Sciatic nerve (tissue), 2 donors: ENCODE data around the gene EIPR1. TPM values are rescaled to one million over a fixed set of nuclear protein-coding genes. Genes with fewer than 3 reads are reported as not detected.
"Not testable (repeated sequence)": the region's sequence is repeated elsewhere in the genome, so short reads cannot be mapped to it uniquely, and the experiment has no call there.

Experiments
- ATAC-seq: fragments of 200-7000 bp; cut with Tn5 transposase; one replicate; pipeline ENCODE4 v1.9.1; 2020; ENCODE audit warnings: mild to moderate bottlenecking, moderate library complexity
- DNase-seq: peaks from one replicate; pipeline ENCODE4 v3.0.0-alpha.2; 2020; ENCODE audit warnings: low spot score
- intact Hi-C: fragments of 100-400 bp; cut with DNase I; formaldehyde crosslinking; loops from one replicate; pipeline ENCODE4 v1.14.2; 2022
- total RNA-seq: library from RNA; stranded (reverse); fragmentation: NEBNext Ultra II Directional; extraction: Animal tissue kit (Norgen Biotek cat#: 25700); gene quantifications from one replicate; pipeline ENCODE4 v1.2.1, GENCODE V29; 2021
- donor health status: DM: no; HTN: no; CAD: no.
- donor health status: DM: no; HTN: no; CAD: no.

EIPR1 gene
- total RNA-seq, 1 donor from 2014 or later, result 14.7 TPM

DNA sequence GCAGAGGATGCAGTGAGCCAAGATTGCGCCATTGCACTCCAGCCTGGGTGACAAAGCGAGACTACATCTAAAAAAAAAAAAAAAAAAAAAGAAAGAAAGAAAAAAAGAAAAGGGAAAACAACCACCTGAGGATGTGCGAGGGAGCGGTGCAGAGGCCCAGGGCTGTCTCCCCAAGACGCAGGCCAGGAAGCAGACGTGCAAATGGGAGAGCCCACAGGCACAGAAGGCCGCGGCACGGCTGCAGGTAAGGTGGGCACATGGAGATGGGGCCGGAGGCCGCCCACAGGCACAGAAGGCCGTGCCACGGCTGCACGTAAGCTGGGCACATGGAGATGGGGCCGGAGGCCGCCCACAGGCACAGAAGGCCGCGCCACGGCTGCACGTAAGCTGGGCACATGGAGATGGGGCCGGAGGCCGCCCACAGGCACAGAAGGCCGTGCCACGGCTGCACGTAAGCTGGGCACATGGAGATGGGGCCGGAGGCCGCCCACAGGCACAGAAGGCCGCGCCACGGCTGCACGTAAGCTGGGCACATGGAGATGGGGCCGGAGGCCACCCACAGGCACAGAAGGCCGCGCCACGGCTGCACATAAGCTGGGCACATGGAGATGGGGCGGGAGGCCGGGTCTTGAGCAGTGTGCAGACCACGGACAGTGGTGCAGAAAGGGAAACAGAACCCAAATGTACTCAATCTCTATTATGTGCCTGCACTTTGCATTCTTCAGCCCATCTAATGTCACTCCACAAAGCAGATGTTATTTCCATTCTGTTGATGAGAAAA is 93.6 kb downstream of the EIPR1 start:
- ATAC-seq, DNase-seq, intact Hi-C loops: not testable (repeated sequence)

DNA sequence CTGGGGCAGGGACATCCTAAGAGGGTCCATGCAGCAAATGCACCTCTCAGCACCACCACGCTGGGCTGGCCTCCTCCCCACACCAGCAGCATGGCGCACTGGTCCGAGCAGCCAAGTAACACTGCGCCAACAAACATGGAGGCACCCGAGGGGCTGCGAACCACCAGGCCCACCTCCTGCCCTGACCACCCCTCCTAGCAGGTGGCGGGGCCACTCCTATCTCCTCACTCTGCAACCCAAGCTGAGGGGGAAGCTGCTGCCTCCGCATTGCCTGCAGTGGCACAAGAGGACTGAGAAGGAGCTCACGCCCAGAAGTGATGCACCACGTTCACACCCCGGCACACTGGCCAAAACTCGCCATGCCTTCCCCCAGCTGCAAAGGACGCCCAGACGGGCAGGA is 94.4 kb downstream of the EIPR1 start:
- no peak for ATAC-seq
- intact Hi-C loops, result no loop called here
- DNase-seq, result no peak

DNA sequence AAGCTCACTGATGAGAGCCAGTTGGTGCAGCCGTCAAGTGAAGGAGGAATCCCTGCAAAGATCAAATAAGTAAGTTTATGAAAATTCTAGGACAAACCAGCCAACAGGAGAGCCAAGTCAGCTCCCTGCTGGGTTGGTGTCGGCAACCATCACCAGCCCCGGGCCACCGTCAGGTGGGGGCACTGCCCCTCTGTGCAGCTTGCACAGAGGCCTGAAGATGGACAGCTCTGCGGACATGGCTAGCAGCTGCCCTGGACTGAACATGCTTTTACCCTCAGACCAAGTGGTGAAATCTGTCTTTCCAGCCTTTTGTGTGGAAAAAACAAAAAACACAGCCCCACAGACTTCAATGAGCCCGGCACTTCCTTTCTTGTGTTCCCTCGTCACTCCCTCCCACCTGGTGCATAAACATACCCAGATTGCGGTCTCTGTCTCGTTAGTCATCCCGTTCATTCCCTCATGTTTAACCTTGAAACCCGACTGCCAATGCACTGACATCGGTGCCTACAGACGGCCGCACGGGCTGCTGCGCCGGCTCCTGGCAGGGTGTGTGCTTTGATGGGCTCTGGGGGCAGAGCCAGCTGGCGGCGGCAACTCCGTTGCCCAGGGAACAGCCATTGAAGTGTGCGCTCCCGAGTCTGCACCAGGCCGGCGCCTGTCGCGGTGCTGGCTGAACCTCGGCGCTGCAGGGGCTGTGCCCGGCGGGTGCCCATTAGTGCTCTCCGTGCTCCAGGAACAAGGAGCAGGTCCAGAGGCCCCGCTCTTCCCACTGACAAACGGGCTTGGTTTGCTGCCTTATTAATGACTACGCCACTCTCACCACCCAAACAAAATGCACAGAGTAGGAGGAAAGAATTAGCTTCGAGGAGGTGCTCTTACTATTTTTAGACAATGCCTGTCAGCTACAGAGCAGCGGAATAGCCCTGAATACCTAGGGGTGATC is 95.3 kb downstream of the EIPR1 start:
- intact Hi-C loops, result no loop called here
- no peak for DNase-seq
- ATAC-seq, result no peak

DNA sequence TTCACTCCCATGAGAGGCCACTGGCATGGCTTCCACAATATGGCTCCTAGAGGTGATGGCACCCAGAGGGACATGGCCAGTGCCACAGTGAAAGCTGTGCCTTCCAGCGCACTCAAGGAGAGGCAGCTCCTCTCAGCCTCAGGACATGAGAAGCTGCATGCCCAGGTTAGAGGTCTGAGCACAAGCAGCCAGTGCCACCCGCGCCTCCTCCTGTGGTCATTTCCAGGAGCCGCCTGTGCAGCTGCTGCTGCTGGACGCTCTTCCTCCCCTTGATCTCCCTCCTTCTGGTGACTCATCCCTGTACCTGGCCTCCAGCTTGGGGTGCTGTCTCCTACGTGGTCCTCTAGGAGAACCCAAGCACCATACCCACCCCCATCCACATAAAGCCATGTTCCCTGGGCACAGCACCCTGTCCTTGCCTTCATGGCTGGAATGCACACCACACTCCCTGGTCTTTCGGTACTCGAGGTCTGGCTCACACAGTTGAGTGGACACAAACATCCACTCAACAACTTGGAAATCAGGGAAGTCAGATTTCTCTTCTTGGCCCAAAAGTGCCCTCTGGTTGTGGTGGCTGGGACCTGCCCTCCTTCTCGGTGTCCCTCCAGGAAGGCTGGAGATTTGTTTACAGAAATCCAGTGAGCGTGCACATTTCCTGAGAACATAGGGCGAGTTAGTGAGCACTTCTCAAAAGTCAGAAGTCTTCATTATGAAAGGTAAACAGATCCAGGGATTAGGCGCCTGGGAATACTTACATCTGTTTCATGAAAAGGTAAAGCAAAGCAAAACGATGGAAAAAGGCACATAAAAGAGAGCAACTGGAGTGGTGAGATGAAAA is 96.7 kb downstream of the EIPR1 start:
- DNase-seq (peak; percentile 34), ATAC-seq (no peak)
- intact Hi-C loops, result no loop called here

DNA sequence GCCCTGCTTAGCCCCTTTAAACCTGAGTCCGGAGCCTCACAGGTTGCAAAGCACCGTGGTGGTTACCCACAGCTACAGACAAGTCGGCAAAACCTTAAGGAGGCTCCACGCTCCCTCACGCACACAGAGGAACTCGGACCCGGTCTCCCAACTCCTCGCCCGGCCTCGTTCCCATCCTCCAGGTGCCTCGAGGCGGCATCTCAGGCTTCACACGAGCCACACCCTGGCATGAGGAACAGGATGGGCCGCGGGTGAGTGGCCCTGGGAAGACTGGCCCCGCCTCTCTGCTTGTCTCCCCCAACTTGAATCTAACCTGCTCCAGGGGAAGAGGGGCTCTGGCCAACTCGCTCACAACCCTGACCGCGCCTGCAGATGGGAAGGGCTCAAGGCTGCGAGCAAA is 97.4 kb downstream of the EIPR1 start:
- intact Hi-C loops, result no loop called here
- ATAC-seq, result no peak
- no peak for DNase-seq

DNA sequence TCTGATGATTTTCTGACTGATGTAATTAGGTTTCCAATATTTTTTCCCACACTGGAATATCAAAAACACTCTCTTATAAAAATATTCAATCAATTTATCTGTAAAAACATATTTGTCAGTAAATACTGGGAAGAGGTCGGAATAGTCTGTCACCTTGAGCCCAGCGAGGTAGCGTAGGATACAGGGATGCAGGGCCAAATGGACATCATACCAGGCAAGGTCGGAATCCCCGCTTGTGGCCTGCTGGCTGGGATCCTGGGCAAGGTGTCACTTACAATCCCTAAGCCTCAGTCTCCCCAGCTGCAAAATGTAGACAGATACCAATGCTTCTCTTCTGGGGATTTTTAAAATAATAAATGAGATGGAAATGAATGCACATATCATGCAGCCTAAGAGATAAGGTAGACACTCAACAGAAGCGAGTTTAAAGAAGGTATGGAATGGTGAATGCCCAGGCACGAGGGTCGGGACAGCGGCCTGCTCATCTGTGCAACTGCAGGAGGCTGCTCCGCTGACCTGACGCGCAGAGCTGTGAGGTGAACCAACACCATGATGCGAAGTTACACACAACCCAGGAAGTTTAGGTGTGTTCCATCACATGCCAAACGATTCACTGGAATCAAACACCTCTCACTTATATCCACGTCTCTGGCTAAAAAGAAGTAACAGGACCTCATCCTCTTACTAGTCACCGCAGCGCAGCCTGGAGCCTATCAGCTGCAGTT is 98.2 kb downstream of the EIPR1 start:
- ATAC-seq, result no peak
- intact Hi-C loops, result no loop called here
- no peak for DNase-seq

DNA sequence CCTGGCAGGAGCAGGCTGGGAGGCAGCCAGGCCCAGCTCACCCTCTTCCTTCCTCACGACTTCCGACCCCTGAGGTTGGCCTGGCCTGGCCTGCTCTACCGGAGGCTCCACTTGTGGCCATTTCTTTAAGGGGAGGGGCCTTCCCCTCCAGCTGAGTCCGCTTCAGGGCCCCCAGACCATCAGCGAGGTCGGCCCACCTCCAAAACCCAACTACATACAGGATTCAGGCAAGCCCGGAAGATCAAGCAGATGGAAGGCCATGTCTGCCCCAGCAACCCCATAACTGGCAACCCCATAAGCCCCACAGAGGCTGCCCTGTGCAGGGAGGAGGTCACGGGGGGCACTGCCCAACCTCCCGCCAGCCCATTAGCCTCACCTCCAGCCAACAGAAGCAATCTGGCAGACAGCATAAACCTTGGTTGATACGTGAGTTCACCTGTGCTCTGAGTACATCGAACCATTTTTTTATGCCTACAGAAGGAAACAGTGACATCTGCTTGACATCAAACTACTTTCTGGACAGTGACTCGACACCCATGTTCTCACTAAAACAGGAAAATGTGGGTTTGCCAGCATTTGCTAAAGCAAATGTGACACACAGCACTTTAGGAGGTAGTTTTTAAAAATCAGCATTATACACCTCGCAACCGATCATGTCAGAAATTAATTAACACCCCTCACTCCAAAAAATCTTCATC is 98.9 kb downstream of the EIPR1 start:
- ATAC-seq (no peak), DNase-seq (no peak)
- intact Hi-C loops, result no loop called here

DNA sequence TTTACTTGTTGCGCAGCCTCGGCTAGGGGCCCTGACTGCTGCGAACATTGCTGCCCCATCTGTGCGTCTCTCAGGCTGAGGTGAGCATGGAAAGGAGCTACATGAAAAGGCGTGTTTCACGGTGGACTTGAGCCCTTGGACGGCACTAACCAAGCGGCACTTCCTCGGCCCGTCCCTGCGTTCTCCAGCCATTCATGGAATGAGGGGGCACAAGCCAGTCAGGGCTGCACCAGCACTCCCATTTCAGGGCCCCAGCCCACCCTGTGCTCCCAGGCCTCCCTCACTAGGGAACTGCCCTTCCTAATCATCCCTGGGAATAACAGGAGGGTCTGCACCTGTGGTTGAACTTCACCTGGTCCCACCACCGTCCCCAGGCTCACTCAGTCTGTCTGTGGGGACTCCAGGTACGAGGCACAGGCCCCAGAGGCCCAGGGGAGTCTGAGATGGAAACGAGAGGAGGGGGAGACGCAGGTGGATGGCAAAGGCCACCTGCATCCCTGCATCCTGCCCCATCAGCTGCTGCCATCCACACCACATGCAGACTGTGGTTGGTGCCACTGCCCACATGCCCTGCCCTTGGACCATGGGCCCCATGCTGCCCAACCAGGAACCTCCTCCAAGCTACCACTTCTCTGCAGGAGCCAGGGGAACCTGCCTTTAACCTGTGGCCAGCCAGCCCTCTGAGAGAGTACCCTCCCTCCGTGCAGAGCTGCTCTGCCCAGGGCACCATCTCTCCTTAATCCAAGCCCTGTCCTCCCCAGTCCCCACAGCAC is 99.7 kb downstream of the EIPR1 start:
- no peak for DNase-seq
- intact Hi-C loops, result no loop called here
- ATAC-seq, result no peak

DNA sequence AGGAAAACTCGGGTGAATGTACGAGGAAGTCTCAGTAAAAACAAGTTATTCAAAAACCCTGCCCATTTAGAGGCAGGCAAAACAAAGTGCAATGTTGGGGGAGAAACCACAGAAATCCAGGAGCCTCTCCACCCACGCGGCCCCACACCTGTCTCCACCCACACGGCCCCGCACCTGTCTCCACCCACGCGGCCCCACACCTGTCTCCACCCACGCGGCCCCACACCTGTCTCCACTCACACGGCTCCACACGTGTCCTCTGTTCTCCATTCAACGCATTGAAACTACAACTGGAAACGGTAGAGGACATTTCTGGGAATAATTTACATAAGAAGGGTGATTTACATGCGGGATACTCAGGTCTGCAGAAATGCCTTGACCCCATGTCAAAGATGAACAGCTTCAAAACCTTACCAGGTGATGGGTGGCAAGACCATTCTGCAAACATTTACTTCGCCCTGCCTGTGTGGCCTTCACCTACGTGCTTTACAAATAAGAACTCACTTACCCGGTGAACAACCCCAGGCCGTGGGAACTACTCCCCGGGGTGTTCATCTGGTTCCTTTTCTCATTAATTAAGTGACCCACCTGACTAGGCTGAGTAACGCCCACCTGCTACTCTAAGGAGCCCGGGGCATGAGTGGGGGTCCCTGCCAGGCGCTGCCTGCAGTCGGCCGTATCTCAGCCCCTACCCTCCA is 100.4 kb downstream of the EIPR1 start:
- DNase-seq (peak; percentile 45), ATAC-seq (no peak)
- intact Hi-C loops, result no loop called here

DNA sequence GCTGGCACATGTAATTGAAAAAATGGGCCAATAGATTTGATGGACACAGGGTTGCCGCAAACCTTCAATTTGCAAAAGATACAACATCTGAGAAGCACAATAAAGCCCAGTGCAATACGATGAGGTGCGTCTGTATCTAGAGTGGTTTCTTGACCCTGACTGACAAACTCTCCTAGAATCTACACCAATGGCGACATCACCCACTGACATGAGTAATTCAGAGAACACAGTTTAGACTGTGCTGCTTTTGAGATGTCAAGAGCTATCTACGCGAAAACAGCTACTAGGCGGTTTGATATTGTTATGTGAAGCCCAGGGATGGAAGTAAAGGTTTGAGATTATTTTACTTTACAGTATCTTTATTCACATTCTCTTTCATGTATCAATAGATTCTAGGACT is 104.9 kb downstream of the EIPR1 start:
- DNase-seq (no peak), ATAC-seq (no peak)
- intact Hi-C loops, result no loop called here

DNA sequence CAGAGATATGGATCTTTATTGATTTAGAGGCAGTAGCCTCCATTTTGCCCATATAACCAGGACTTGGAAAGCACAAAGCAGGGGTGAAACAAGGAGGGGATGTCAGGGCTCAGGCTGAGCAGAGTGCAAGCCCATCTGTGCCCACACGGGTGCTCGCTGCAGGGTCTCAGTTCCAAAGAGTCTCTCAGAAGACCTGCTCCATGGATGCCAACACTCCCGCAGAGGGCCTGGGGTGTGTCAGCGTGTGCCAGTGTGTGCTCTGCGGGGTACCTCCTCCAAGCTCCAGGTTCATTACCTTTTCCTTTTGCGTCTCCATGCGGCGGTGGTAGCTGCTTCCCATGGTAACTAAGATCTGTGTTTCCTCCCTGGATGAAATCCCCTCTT is 107.5 kb downstream of the EIPR1 start:
- DNase-seq (peak; percentile 32), ATAC-seq (no peak)
- intact Hi-C loops, result no loop called here

DNA sequence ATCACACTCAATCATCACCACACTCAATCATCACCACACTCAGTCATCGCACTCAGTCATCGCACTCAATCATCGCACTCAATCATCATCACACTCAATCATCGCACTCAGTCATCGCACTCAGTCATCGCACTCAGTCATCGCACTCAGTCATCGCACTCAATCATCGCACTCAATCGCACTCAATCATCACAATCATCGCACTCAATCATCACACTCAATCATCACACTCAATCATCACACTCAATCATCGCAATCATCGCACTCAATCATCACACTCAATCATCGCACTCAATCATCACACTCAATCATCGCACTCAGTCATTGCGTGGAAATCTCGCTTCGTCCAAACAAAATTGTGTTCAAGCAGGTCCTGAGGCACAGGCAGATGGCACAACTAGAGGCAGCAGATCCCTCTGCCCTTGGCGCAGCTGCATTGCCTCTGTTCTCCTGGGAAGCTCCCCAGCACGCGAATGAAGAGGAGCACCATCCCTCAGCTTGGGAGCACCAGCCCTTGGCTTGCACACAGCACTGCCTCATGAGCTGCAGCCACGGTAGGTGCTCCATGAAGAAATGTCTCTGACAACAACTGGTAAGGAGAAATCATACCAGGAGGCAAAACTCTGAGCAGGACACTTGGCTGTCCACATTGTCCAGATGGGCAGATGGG is 108.1 kb downstream of the EIPR1 start:
- intact Hi-C loops, result no loop called here
- ATAC-seq, result no peak
- no peak for DNase-seq

DNA sequence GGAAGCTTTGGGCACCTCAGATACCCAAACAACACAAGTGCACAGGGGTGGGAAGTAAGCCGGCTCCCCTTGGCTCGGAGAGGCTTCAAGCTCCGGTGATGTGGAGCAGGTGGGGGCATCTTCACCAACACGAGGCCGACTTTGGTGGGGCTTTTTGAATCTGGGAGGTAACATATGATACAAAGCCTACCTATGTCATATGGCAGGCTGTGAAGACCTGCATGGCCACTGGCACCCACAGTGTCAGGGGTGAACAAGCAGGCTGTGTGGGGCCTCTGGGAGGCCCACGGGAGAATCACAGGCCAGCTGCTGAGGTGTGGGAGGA is 109.0 kb downstream of the EIPR1 start:
- DNase-seq (peak; percentile 35), ATAC-seq (no peak)
- intact Hi-C loops, result no loop called here

DNA sequence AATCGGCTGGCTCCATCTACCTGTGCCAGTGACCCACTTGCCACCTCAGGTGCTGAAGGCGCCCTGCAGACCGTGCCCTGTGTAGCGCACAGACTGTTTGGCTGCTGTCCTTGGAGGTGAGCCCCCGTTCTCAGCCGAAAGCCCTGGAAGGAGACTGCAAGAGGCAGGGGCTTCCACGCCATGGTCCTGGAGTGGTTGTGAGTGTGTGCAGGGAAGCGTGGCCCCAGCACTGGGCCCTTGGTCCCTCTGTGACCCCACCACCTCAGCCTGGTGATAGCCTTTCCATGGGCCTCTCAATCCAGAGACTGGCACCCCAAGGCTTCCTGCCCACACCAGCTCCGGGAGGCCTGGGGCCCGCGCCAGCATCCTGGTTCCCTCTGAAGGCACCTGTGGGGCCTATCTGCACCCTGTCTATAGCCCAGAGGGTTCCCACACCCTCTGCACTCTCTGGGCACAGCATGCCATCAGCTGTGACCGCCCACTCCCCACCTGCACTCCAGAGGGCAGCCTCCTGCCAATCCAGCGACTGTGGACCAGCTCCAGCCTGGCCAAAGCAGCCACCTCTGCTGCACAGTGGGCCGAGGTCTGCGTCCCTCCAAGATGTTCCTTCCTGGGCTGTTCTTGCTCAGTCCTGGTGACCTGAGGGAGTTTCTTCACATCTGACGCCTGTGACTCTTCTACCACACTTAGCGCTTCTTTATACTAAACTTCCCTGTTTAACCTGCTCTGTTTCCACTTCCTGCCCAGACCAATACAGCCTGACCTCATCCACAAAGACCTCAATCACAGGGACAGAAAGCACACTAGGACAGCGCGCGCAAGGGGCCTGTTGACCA is 109.5 kb downstream of the EIPR1 start:
- intact Hi-C loops, result no loop called here
- DNase-seq, result no peak

DNA sequence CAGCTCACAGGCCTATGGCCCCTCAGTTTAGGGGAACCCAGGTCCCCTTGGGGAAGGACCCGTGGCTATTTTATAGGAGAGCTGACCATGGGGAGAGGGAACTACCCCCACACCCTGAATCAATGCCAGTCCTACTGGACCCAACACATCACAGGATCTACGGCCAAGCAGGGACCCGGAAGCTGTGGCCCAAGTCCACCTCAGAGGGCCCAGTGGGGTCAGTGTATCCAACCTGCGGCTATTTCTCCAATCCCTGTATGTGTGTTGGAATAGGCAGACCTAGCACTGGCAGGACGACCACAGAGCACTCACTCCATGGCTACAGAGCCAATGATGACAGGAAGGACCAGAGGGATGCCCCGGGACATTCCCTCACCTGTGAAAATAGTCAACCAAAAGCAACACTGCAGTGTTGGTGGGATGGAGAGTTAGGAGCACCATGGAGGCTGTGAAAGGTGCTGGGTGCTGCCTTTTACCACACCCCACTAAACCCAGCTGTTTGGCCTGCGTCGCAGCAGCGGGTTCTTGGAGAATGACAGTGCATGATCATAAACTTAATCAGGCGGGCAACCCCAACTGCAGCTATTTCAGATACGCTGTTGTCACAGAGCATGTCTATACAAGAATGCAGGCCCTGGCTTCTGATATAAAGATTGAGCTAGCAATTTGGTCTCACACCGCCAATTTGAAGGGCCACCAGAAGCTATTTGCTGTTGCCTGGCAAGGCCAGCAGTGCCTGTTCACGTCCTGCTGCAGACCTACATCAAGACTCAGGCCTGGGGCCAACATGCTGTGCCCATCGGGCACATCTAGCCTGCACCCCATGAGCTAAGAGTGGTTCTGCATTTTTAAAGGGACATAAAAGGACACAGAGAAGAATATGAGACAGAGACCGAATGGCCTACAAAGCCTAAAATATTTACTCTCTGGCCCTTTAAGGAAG is 110.4 kb downstream of the EIPR1 start:
- no peak for ATAC-seq
- DNase-seq, result no peak
- intact Hi-C loops, result no loop called here

More for the DNA sequence above, 109.5 kb downstream of the EIPR1 start:
- no peak for ATAC-seq
